GM15510 (cell line): ENCODE results near the gene OSER1.

ENCODE experiments used
- POLR2A ChIP-seq: IDR thresholded peaks from 3 replicates; pipeline ENCODE4 v1.6.1; 2011; ENCODE audit warnings: borderline replicate concordance; ENCODE audit not compliant: insufficient read length; ENCODE audit errors: extremely low read depth

The OSER1 gene

DNA sequence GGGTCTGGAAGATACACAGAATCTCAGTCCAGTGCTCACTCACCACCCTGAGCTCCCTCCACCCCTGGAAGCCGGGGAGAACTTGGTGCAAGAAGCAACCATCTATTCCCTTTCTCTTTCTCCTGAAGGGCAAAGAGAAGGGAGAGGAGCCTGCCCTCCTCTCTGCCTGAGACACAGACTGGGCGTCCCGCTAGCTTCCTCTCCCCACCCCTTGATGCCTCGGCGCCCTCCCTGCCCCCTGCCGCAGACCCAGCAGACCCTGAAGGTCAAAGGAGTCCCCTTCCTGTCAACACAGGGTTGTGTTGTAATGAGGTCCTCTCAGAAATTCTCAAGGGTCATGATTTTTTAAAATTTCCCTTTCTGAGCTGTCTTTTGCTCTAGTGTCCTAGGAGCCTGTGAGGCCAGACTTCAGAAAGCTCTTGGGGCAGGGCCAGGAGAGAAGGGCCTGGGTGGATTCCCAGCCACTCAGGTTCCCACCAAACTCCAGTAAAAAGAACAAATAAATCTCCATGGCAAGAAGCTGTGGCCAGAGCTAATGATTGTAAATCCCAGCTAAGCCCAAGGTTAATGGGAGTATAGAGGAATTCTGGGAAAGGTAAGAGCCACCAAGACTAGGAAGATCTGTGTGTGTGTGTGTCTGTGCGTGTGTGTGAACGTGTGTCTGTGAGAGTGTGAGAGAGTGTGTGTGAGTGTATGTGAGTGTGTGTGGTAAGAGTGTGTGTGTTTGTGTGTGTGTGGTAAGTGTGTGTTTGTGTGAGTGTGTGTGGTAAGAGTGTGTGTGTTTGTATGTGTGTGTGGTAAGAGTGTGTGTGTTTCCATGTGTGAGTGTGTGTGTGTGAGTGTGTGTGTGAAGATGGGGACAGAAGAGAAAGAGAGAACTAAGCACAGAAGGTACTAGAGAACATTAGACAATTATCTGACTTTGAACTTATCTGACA lies 22.5 kb downstream of the OSER1 start:
- no peak for TF ChIP-seq POLR2A

DNA sequence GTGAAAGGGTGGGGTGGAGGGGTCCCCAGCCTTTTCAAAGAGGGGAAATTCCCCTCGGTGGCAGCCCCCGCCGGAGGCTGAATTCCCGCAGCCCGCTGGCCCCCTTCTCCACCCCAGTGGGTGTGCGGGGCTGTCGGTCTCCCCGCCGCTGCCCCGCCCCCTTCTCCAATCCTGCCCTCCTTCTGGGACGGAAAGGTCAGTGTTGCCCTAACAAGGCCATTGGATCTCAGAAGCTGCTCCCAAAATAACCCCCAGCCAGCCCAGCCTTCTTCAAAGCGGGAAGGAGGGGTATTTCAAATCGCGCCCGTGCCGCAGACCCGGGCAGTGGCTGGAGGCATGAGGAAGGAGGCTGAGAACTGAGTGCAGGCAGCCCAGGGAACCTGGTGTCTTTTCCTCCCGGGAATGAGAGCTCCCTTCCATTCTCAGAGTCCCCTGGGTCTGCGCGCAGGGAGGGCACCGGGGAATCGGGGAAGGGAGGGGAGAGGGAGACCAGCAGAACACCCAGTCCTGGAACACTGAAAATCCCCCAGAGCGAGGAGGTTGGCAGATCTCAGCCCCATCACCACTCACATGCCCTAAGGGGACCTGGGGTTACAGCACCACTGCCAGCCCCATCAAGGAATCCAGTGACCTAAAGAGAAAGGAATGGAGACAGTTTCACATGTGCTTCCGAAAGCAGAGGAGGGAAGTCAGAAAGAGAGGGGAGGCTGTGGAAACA lies 23.4 kb downstream of the OSER1 start, which contains the start of gene JPH2:
Gene JPH2, minus strand, starts transcription at position 135 of the 718 bp plus-strand sequence. CDS start 483 bp downstream, outside the sequence.
- no peak for TF ChIP-seq POLR2A

DNA sequence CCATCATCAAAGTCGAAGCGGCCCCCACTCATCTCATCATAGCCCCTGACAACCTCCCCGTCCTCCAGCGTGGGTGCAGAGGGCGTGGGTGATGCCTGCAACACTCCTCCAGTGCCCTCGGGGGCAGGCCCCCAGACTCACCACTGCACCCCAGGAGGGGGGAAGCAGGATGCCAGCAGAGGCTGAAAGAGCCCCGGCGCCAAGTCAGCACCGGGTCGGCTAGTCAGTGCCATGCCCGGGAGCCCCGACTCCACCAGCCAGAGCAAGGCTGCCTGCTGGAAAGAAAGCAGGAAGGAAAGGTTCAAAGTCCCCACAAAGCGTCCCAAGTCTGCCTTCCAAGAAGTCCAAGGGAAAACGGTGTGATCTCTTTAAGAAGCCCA lies 23.9 kb downstream of the OSER1 start:
- no peak for TF ChIP-seq POLR2A

DNA sequence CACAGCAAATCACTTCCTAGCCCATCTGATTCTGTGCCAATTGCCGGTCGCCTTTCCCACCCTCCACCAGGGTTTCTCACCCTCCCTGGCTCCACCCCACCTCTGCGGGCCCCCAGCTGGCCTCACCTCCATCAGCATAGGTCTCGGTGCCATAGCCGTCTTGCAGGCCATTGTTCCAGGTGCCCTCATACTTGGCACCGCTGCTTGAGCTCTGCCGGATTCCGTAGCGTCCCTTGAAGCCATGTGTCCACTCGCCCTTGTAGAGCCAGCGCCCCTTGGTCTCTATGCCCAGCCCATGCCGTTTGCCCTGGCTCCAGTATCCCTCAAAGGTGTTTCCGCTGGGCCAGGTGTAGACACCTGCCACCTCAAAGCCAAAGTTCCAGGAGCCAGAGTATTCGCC lies 24.4 kb downstream of the OSER1 start:
- no peak for TF ChIP-seq POLR2A

DNA sequence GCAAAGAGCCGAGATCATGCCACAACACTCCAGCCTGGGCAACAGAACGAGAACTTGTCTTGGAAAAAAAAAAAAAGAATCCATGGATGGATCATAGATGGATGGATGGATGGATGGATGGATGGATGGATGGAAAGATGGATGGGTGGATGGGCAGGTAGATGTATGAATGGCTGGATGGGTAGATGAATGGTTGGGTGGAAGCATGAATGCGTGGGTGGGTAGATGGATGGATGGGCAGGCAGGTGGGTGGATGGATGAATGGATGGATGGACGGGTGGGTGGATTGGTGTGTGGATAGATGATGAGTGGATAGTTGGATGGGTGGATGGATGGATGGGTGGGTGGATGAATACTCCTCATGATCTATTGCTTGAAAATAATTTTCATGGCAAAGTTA lies 25.0 kb downstream of the OSER1 start:
- TF ChIP-seq POLR2A, result no peak

DNA sequence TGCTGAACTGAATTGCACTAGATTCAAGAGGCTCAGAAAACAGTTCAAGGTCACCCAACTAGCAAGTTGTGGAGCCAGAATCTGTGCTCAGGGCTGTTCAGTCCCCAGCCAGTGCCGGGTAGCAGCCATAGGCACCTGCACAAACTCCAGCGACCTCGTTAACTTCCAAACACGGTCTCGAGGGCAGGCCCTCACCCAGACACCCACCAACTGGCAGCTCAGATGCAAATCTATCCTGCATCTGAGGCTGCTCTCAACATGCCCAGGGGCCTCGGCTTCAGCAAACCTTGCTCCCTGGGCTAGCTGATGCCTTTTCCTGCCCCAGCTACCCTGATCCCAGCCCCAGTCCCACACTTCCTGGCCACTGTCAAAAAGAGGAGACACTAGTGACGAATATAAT lies 27.3 kb downstream of the OSER1 start:
- no peak for TF ChIP-seq POLR2A

DNA sequence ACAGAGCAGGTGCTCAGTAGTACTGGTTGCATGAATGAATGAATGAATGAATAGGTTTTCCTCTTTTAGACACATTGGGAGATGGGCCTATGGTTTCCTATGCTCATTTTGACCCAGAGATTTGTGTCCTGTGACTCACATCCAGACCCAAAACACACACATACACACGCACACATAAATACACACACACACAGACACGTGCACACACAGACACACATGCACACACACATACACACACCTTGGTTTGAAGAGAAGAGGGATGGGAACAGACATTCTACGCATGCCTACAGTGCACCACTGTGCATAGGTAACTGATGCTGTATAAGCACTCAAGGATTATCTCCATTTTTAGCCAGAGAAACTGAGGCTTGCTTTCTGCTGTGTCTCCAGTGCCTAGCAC lies 27.7 kb downstream of the OSER1 start:
- no peak for TF ChIP-seq POLR2A

DNA sequence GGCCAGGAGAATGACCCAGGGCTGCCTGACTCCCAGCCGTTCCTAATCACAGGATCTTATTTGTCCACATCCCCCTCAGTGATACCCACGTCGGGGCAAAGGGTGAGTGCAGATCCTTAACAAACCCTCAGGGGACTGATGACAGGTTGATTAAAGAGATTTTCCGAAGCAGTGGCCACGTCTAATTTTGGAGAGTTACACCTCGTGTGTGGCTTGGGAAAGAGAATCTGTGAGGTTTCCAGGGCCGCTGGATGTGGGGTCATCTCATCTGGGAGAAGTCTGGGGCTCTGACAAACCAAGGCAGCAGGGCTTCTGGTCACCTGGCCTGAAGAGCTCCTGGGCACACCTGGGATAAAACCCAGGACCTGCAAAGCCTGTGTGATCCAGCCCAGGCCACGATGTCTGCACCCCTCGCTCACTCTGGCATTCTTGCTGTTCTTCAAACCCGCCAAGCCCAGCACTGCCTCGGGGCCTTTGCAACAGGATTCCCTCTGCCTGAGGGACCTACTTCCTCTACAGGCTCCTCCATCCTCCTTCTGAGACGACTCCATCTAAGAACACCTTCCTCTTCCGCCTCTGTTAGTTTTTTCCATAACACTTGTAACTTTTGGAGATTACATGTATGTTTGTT lies 28.3 kb downstream of the OSER1 start:
- TF ChIP-seq POLR2A, result no peak

DNA sequence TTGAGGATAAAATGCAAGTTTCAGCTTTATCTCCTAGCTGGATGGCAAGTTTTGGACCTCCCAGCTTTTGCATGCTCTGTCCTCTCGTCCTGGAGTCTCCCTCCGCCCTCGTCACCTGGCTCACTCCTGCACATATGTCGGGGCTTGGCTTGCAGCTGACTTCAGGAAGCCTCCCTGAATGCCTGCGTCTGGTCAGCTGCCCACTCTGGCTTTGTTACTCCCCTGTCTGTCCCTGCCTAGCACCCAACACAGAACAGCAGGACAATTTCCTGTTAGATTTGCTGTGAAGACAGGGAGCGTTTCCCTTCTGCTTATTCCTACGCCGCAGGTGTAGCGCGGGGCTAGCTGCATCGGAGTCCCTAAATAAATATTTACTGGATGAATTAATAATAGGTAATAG lies 29.0 kb downstream of the OSER1 start:
- TF ChIP-seq POLR2A, result no peak

DNA sequence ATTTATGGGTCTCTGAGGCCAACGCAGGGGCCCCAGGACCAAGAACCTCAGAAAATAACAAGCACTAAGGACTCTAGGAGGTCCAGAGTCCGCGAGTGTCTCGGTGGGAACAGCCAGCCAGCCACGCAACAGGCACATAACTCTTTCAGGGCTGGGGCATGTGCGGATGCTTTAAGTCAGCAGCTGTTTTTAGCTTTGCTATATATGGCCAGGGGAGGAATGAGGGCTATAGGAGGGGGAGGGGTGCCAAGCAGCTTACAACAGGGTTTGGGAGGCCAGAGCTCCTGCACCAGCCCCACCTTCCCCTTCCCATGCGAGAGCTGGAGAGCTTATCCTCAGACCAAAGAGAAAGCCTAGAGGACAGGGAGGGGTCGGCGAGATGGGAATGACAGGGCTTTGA lies 29.8 kb downstream of the OSER1 start:
- no peak for TF ChIP-seq POLR2A

DNA sequence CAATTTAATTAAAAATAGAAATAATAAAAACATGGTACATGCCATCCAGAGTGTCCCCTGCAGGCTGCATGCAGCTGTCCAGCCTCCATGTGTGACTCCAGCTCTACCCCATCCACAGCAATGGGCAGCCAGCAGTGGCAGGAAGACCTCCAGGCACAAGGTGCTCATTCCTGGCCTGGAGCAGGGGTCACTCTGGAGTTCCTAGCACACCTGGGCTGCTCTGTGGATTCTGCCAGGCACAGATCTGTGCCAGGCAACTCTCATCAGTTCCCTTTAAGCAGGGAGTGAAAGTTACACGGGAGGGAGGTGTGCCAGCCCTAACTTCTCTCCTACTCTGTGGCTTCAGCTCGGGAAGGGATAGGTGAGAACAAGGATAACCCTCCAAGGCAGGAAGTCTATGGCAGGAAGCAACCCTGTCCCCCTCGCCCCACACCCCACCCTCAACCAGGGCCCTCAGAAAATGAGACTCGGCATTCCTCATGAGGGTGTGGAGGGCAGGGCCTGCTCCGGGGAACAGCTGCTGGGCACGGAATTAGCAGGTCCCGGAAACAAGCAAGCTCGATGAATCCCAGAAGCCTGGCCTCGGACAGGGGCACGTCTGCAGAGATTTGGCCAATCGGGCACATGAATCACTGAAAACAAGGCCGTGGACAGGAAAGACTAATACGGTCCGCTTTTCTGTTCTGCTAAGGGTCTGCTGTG lies 33.6 kb downstream of the OSER1 start:
- TF ChIP-seq POLR2A, result no peak

DNA sequence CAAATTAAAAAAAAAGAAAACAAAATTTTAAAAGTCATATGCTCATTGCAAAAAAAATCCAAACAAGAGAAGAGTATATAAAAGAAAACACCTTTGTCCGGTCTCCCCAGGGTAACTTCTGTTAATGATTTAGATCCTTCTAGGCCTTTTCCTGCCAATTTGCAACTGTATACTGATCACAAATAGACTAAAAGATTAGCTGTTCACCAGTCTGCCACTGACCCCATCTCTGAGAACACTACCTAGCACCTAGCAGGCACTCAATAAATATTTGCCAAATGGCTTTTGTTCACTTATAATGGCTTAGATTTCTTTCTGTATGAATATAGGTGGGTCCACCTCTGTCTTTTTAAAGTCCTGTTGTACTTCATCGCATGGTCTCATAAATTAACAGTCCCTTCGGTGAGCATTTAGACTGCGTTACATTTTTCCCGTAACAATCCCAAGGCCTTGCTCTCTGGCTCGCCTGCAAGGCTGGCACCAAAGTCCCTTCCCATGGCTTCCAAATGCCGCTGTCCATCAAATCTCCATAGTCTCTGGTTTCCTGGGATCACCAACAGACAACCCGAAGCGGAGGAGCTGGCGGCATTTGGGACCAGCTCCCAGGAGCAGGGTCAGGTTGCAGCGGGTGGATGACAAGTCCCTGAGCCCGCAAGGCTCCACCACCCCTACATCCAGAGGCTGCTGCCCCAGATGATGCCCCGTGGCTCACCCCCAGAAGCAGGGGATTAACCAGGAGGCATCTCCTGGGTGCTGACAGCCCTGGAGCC lies 35.4 kb downstream of the OSER1 start:
- TF ChIP-seq POLR2A, result no peak

DNA sequence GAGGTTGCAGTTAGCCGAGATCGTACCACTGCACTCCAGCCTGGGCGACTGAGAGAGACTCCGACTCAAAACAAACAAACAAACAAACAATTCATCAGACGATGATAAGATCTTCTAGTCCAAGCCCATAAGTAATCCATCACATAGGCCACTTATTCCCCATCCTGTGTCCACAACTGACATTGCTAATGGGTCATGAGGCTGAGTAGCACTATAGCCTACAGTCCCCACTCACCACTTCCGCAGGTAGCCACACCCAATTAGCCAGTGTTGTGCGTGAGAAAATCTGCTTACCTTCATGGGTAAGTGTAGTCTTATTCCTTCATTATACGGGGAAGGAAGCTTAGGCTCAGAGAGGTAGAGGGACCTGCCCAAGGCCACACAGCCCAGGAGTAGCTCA lies 36.7 kb downstream of the OSER1 start:
- no peak for TF ChIP-seq POLR2A

DNA sequence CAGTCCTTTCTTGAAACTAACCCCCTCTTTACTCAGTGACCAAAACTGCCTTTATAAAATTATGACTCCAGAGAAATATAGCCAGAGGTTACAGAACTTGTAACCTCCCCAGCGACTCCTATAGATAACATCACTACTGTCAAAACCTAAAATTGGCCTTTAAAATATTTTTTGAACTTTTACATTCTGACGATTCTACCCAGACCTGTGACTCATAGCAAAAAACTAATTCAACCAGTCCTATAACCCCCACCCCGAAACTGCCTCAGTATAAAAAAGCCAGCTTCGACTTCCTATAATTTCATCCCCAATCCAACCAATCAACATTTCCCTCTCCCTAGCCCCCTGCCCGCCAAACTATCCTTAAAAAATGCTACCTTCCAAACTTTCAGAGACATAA lies 37.5 kb downstream of the OSER1 start:
- no peak for TF ChIP-seq POLR2A
